ENCODE results near the gene LIPA.
"Not testable (repeated sequence)": the region's sequence is repeated elsewhere in the genome, so short reads cannot be mapped to it uniquely, and the experiment has no call there.

LIPA gene

GRCh38 chr10:89207181-89207800 is 44.3 kb downstream of the LIPA start, which contains the start of gene CH25H:
Gene CH25H (minus strand): TSS chr10:89207317. CDS start chr10:89207292, 25 bp downstream.
- DNase-seq = no peak

GRCh38 chr10:89206402-89207180 is 45.0 kb downstream of the LIPA start:
- no peak for DNase-seq

- DNase-seq = no peak
Measured at GRCh38 chr10:89204621-89205185, 46.9 kb downstream of the LIPA start.

GRCh38 chr10:89203237-89203636 is 48.3 kb downstream of the LIPA start:
- no peak for DNase-seq

GRCh38 chr10:89202033-89202425 is 49.5 kb downstream of the LIPA start:
- DNase-seq = no peak

- no peak for DNase-seq
Measured at GRCh38 chr10:89201345-89202032, 50.1 kb downstream of the LIPA start.

GRCh38 chr10:89197473-89197872 is 54.1 kb downstream of the LIPA start:
- peak; percentile 34 for DNase-seq

- DNase-seq = not testable (repeated sequence)
Measured at GRCh38 chr10:89191301-89191700, 60.3 kb downstream of the LIPA start.

- DNase-seq = no peak
Measured at GRCh38 chr10:89189211-89189734, 62.3 kb downstream of the LIPA start.

GRCh38 chr10:89185658-89186057 is 65.9 kb downstream of the LIPA start:
- no peak for DNase-seq

- DNase-seq = no peak
Measured at GRCh38 chr10:89184638-89185037, 66.9 kb downstream of the LIPA start.

GRCh38 chr10:89183571-89183970 is 68.0 kb downstream of the LIPA start:
- no peak for DNase-seq

- no peak for DNase-seq
Measured at GRCh38 chr10:89182894-89183293, 68.7 kb downstream of the LIPA start.

GRCh38 chr10:89175816-89176215 is 75.8 kb downstream of the LIPA start:
- no peak for DNase-seq

GRCh38 chr10:89173075-89173474 is 78.5 kb downstream of the LIPA start:
- DNase-seq = no peak

GRCh38 chr10:89171996-89172395 is 79.6 kb downstream of the LIPA start:
- DNase-seq = no peak

- no peak for DNase-seq
Measured at GRCh38 chr10:89171263-89171872, 80.2 kb downstream of the LIPA start.

GRCh38 chr10:89168354-89168900 is 83.1 kb downstream of the LIPA start:
- DNase-seq = not testable (repeated sequence)

GRCh38 chr10:89167915-89168314 is 83.7 kb downstream of the LIPA start:
- DNase-seq = no peak

GRCh38 chr10:89165923-89166322 is 85.7 kb downstream of the LIPA start:
- DNase-seq = no peak

- DNase-seq = no peak
Measured at GRCh38 chr10:89164920-89165319, 86.7 kb downstream of the LIPA start.

- no peak for DNase-seq
Measured at GRCh38 chr10:89164080-89164479, 87.5 kb downstream of the LIPA start.
